ENCODE results near the gene RXRB. TPM values are rescaled to one million over a fixed set of nuclear protein-coding genes. Genes with fewer than 3 reads are reported as not detected.

The RXRB gene
- total RNA-seq, 2 experiments from 2014 or later = 42.9 to 45.0 TPM

DNA sequence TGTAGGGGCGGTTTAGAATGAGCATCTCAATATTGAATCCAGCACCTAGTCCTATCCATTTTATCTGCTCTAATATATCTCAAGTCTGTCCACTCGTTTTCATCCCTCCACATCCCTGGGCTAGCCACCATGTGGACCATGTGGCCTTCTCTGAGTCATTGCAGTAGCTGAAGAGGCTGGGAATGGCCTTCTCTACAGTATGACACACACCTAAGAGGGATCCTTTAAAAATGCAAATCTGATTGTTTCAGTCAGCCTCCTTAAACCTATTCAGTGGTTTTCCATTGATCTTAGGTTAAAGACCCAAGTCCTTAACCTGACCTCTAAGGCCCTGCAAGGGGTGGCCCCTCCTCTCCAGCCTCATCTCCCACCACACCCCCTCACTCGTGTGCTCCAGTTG lies 17.2 kb upstream of the RXRB start:
- H3K27ac ChIP-seq (ENCODE audit: low read depth in 1 of 2, low read length in 2 of 2) = no peak overlapping the region
- H3K4me1 ChIP-seq (ENCODE audit: insufficient read depth, low read length) = peaks cover 16% of the 10 kb centered on the region
- no peaks in the 10 kb centered on the region for H3K9me3 ChIP-seq (ENCODE audit: control insufficient read depth in 1 of 2, insufficient read depth in 1 of 2, low read length in 2 of 2)
- CTCF ChIA-PET = no interaction called here
- peaks cover 0 to 14% of the 10 kb centered on the region in 2 experiments for H3K27me3 ChIP-seq (ENCODE audit: control insufficient read depth in 1 of 2, insufficient read depth in 2 of 2, low read length in 2 of 2)
- H3K4me3 ChIP-seq (ENCODE audit: low read length) = no peak overlapping the region
- Mint-ChIP-seq H3K9me3 (no peaks in the 10 kb centered on the region), H3K36me3 (ENCODE audit: low read depth) (peaks cover 9% of the 10 kb centered on the region), H3K4me1 (ENCODE audit: low read depth) (peaks cover 17% of the 10 kb centered on the region), H3K4me3 (no peak overlapping the region), H3K27me3 (peaks cover 69% of the 10 kb centered on the region), H3K27ac (no peak overlapping the region)
- DNase-seq = no peak
- no peak for ATAC-seq (ENCODE audit: poor library complexity)
- POLR2A ChIA-PET = no interaction called here
- no peaks in the 10 kb centered on the region for H3K36me3 ChIP-seq (ENCODE audit: insufficient read depth, low read length)
- TF ChIP-seq CTCF (IDR thresholded peaks at IDR 0.05) = no peak
- intact Hi-C loops (cut with DNase I, micrococcal nuclease) = no loop called here

DNA sequence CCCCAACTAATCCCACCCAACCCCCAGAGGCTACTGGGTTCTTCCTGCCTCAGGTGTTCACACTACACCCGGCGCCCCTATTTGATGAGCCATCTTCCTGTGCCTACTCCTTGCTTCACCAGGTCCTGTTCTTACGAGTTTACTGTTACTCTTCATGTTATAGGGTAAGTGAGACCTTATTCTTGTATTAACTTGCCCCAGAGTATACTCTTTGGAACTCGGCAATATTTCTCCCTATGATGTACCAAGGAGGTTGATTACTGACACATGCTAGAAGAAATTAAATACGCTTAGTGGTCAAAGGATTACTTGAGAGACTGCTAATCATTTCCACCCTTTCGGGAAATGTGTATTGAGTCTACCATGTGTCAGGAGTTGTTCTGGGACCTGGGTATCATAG lies 16.8 kb upstream of the RXRB start:
- H3K27ac Mint-ChIP-seq = no peak overlapping the region

DNA sequence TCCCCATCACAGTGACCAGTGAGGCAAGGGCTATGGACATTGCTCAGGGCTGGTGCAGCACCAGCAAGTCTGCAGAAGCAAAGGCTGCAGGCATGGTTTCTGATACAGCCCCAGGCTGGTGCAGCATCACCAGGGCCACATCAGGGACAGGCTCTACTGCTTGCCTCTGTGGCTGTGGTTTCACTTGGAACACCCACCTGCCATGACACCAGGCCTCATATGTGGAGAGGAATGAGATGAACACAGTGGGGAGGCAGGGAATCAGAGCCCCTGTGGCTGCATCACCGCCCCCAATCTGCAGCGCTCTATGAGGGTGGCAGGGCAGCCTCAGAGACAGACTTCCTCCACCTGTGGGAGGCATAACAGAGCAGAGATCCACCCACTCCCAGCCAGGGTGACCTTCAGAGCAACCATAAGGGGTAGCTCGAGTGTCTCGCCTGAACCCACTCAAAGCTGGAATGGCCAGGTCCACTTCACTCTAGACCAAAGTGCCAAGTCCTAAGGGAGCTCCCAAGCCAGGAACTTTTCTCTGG lies 15.7 kb upstream of the RXRB start:
- no peak overlapping the region for H3K4me3 ChIP-seq (ENCODE audit: low read length)
- no peak overlapping the region for H3K27ac Mint-ChIP-seq
- TF ChIP-seq CTCF (IDR thresholded peaks at IDR 0.05) = no peak
- peaks cover 22% of the 10 kb centered on the region for H3K36me3 Mint-ChIP-seq (ENCODE audit: low read depth)
- CTCF ChIA-PET = no interaction called here
- H3K4me1 Mint-ChIP-seq (ENCODE audit: low read depth) = peaks cover 25% of the 10 kb centered on the region
- H3K4me1 ChIP-seq (ENCODE audit: insufficient read depth, low read length) = peaks cover 17% of the 10 kb centered on the region
- H3K4me3 Mint-ChIP-seq = no peak overlapping the region
- H3K9me3 ChIP-seq (ENCODE audit: control insufficient read depth in 1 of 2, insufficient read depth in 1 of 2, low read length in 2 of 2) = no peaks in the 10 kb centered on the region
- POLR2A ChIA-PET = no interaction called here
- DNase-seq = no peak
- H3K27me3 ChIP-seq (ENCODE audit: control insufficient read depth in 1 of 2, insufficient read depth in 2 of 2, low read length in 2 of 2) = peaks cover 0 to 14% of the 10 kb centered on the region in 2 experiments
- intact Hi-C loops (cut with DNase I, micrococcal nuclease) = no loop called here
- H3K27me3 Mint-ChIP-seq = peaks cover 62% of the 10 kb centered on the region
- no peak overlapping the region for H3K27ac ChIP-seq (ENCODE audit: low read depth in 1 of 2, low read length in 2 of 2)
- no peaks in the 10 kb centered on the region for H3K9me3 Mint-ChIP-seq
- no peak for ATAC-seq (ENCODE audit: poor library complexity)
- peaks cover 10% of the 10 kb centered on the region for H3K36me3 ChIP-seq (ENCODE audit: insufficient read depth, low read length)

More for the DNA sequence above, 16.8 kb upstream of the RXRB start:
- TF ChIP-seq CTCF (IDR thresholded peaks at IDR 0.05) = no peak
- Histone ChIP-seq H3K27me3 (ENCODE audit: control insufficient read depth in 1 of 2, insufficient read depth in 2 of 2, low read length in 2 of 2) (peaks cover 0 to 14% of the 10 kb centered on the region in 2 experiments), H3K9me3 (ENCODE audit: control insufficient read depth in 1 of 2, insufficient read depth in 1 of 2, low read length in 2 of 2) (no peaks in the 10 kb centered on the region), H3K4me3 (ENCODE audit: low read length) (no peak overlapping the region), H3K27ac (ENCODE audit: low read depth in 1 of 2, low read length in 2 of 2) (no peak overlapping the region), H3K36me3 (ENCODE audit: insufficient read depth, low read length) (no peaks in the 10 kb centered on the region), H3K4me1 (ENCODE audit: insufficient read depth, low read length) (peaks cover 17% of the 10 kb centered on the region)
- POLR2A ChIA-PET = no interaction called here
- Mint-ChIP-seq H3K36me3 (ENCODE audit: low read depth) (peaks cover 14% of the 10 kb centered on the region), H3K4me3 (no peak overlapping the region), H3K27me3 (peaks cover 69% of the 10 kb centered on the region), H3K9me3 (no peaks in the 10 kb centered on the region), H3K4me1 (ENCODE audit: low read depth) (peaks cover 21% of the 10 kb centered on the region)
- CTCF ChIA-PET = no interaction called here
- ATAC-seq (ENCODE audit: poor library complexity) (no peak), DNase-seq (no peak)
- intact Hi-C loops (cut with DNase I, micrococcal nuclease) = no loop called here
